Stomach (tissue), 4 donors: Measurements from ENCODE around the gene ARHGAP24.

Experiments
- POLR2A ChIP-seq, 4 donors: fragments of 450-650 bp; IDR thresholded peaks; one replicate each; pipeline ENCODE4 v1.6.1; 2016; ENCODE audit warnings: antibody characterized with exemption in 4 of 4, control low read depth in 2 of 4, mild to moderate bottlenecking in 1 of 4, moderate library complexity in 1 of 4
- POLR2AphosphoS5 ChIP-seq, 3 donors: sonication (generic); formaldehyde crosslinking; IDR thresholded peaks; one replicate each; pipeline ENCODE4 v1.6.1; 2016; ENCODE audit warnings: antibody characterized with exemption in 3 of 3
- TF ChIP-seq, protein P1 (sequence below), 7 experiments: fragments of 450-650 bp in 4 of 7; fragments of 200-600 bp in 3 of 7; sonication (generic) in 3 of 7; IDR thresholded peaks; one replicate each; pipeline ENCODE4 v1.5.1; 2016 to 2019; ENCODE audit warnings: antibody characterized with exemption in 7 of 7, control low read depth in 2 of 7, mild to moderate bottlenecking in 1 of 7

DNA sequence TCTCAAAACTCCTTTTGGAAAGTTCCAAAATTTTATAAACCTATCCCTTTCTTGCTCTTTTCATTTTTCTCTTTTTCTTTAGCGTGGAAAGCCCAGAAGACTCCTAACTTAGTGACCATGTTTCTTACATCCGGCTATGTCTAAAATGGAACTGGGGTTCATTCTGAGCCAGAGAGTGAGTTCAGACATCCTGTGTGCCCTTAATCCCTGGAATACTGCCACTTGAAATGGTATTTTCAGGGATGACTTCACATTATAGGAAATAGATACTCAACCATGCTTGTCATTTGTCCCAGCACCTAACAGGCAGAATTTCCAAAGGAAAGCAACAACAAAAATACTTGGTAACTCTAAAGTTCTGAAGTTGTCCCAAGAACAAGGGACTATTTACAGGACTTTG is 379.6 kb downstream of the ARHGAP24 start:
- TF ChIP-seq, protein P1, sequence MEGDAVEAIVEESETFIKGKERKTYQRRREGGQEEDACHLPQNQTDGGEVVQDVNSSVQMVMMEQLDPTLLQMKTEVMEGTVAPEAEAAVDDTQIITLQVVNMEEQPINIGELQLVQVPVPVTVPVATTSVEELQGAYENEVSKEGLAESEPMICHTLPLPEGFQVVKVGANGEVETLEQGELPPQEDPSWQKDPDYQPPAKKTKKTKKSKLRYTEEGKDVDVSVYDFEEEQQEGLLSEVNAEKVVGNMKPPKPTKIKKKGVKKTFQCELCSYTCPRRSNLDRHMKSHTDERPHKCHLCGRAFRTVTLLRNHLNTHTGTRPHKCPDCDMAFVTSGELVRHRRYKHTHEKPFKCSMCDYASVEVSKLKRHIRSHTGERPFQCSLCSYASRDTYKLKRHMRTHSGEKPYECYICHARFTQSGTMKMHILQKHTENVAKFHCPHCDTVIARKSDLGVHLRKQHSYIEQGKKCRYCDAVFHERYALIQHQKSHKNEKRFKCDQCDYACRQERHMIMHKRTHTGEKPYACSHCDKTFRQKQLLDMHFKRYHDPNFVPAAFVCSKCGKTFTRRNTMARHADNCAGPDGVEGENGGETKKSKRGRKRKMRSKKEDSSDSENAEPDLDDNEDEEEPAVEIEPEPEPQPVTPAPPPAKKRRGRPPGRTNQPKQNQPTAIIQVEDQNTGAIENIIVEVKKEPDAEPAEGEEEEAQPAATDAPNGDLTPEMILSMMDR (IDR thresholded peaks at IDR 0.05) = no peak
- TF ChIP-seq POLR2A (IDR thresholded peaks at IDR 0.05) (no peak), POLR2AphosphoS5 (IDR thresholded peaks at IDR 0.05) (no peak)
